ENCODE data around the gene RASA2. TPM values are rescaled to one million over a fixed set of nuclear protein-coding genes. Genes with fewer than 3 reads are reported as not detected.
A peak's percentile ranks its signal among the peaks of the same experiment; 100 is the strongest.

RASA2 gene
- total and polyA plus RNA-seq, 2 of the 8 experiments (the other 6 are each of a cell fraction or from before 2014, with no cell fraction given), result 3.5 to 15.9 TPM

GRCh38 chr3:141646760-141647561 lies 160.1 kb downstream of the RASA2 start:
- Histone ChIP-seq H4K20me1 (replicated peaks in 1 of 2; ENCODE audit: control insufficient read depth in 1 of 2, insufficient read depth in 2 of 2, low read length in 2 of 2) (no peaks in the 10 kb centered on the region), H2BK120ac (replicated peaks; ENCODE audit: low read depth, low read length) (no peak overlapping the region), H2BK5ac (ENCODE audit: low read depth, low read length) (no peak overlapping the region), H3K4ac (replicated peaks; ENCODE audit: insufficient read length, low read depth, low read length) (no peak overlapping the region), H3K36me3 (ENCODE audit: control insufficient read depth in 2 of 4, insufficient read depth in 4 of 4, low read length in 3 of 4) (no peaks in the 10 kb centered on the region), H2BK12ac (ENCODE audit: low read depth, low read length) (no peak overlapping the region), H3K14ac (ENCODE audit: insufficient read length) (no peak overlapping the region), H2AK5ac (ENCODE audit: low read depth, low read length) (no peak overlapping the region), H2BK20ac (ENCODE audit: low read length) (no peak overlapping the region), H3K9ac (replicated peaks in 1 of 4; ENCODE audit: extremely low read depth in 1 of 4, low read depth in 3 of 4, low read length in 3 of 4) (no peak overlapping the region), H3K4me3 (ENCODE audit: extremely low read depth in 1 of 4, insufficient read depth in 2 of 4, low read depth in 3 of 4, low read length in 4 of 4) (no peak overlapping the region; a peak in 1 of 8 replicates), H3K23me2 (ENCODE audit: low read depth, low read length) (no peaks in the 10 kb centered on the region), H3K4me1 (replicated peaks in 1 of 4; ENCODE audit: control insufficient read depth in 3 of 4, insufficient read depth in 4 of 4, low read length in 3 of 4) (no peaks in the 10 kb centered on the region; a peak in 1 of 7 replicates), H4K91ac (replicated peaks; ENCODE audit: insufficient read length, low read length) (no peak overlapping the region), H4K8ac (ENCODE audit: extremely low read depth, insufficient read depth, low read length) (no peak overlapping the region), H3K4me2 (ENCODE audit: insufficient read depth in 1 of 2, low read depth in 2 of 2, low read length in 2 of 2) (no peak overlapping the region; a peak in 1 of 4 replicates), H3K56ac (replicated peaks; ENCODE audit: insufficient read length, low read depth, low read length) (no peak overlapping the region), H3K79me2 (ENCODE audit: control insufficient read depth in 1 of 2, insufficient read depth in 2 of 2, low read length in 2 of 2) (no peaks in the 10 kb centered on the region), H3K9me3 (ENCODE audit: insufficient read depth in 2 of 2, low read depth in 1 of 2, low read length in 1 of 2) (no peaks in the 10 kb centered on the region), H2BK15ac (ENCODE audit: low read length) (no peak overlapping the region), H3K23ac (ENCODE audit: insufficient read length) (no peak overlapping the region), H2AFZ (ENCODE audit: low read length) (peak overlapping the region; percentile 60), H3K27me3 (replicated peaks in 1 of 4; ENCODE audit: control insufficient read depth in 3 of 4, extremely low read depth in 1 of 4, insufficient read depth in 3 of 4, low read length in 3 of 4) (no peaks in the 10 kb centered on the region), H3K18ac (ENCODE audit: extremely low read depth, low read length) (no peak overlapping the region; the same call in 1 of the 2 replicates), H3K27ac (ENCODE audit: low read depth, low read length) (no peak overlapping the region), H4K5ac (ENCODE audit: insufficient read length, low read depth, low read length) (no peak overlapping the region), H3K79me1 (ENCODE audit: low read depth, low read length) (no peaks in the 10 kb centered on the region)
- WGBS, 2 experiments (ENCODE audit: extremely low coverage in 1 of 2, insufficient coverage in 1 of 2, insufficient read length in 1 of 2, insufficient replicate concordance in 2 of 2, low coverage in 1 of 2, low lambda C conversion rate in 2 of 2, missing lambda C conversion rate in 1 of 2), result 65% methylated on average over 8 of the region's 8 CpGs; no CpG with 5 or more reads in 1 of the 2 experiments
- CTCF ChIA-PET (ENCODE audit: partially characterized antibody), result interaction anchor here (3.7 kb wide), 1 partner anchor 10 kb away, joined by 29 read pairs; no protein-coding TSS in a partner anchor
- FAIRE-seq (peak; percentile 74), DNase-seq (ENCODE audit: low read depth in 1 of 2, low spot score in 2 of 2) (peak in 1 of 2 experiments; percentile 31)
- POLR2A ChIA-PET (ENCODE audit: partially characterized antibody), result no interaction called here
- no peak for TF ChIP-seq PHF8 (conservative IDR thresholded peaks at IDR 0.05; ENCODE audit: low read depth, low read length)
- TF ChIP-seq CEBPB (IDR thresholded peaks at IDR 0.05; ENCODE audit: low read depth, low read length), result no peak
- no peak for TF ChIP-seq SP4 (IDR thresholded peaks at IDR 0.05; ENCODE audit: low read length)
- TF ChIP-seq YY1 (IDR thresholded peaks at IDR 0.05; ENCODE audit: low read depth, low read length), result no peak
- no peak for TF ChIP-seq ATF3 (IDR thresholded peaks at IDR 0.05; ENCODE audit: insufficient read depth, low read depth, low read length)
- TF ChIP-seq CHD1 (IDR thresholded peaks at IDR 0.05; ENCODE audit: low read depth, low read length), result no peak
- no peak for TF ChIP-seq SAP30 (IDR thresholded peaks at IDR 0.05; ENCODE audit: insufficient read depth, insufficient replicate concordance, low read length)
- no peak for TF ChIP-seq JUN (IDR thresholded peaks at IDR 0.05; ENCODE audit: low read depth, low read length)
- TF ChIP-seq KDM1A (IDR thresholded peaks at IDR 0.05; ENCODE audit: borderline replicate concordance, low read length), result no peak
- TF ChIP-seq HDAC2 (IDR thresholded peaks at IDR 0.05; ENCODE audit: borderline replicate concordance in 1 of 2, low read depth in 2 of 2, low read length in 2 of 2), result no peak
- no peak for TF ChIP-seq ASH2L (IDR thresholded peaks at IDR 0.05; ENCODE audit: low read length)
- TF ChIP-seq TAF1 (IDR thresholded peaks at IDR 0.05; ENCODE audit: low read depth, low read length), result peak; percentile 67; the same call in 1 of the 2 replicates

Data from H1 (cell line).